Psoas muscle (tissue), 8 donors: ENCODE measurements around the gene CD47. TPM values are rescaled to one million over a fixed set of nuclear protein-coding genes. Genes with fewer than 3 reads are reported as not detected.

ENCODE experiments used
- ATAC-seq, 4 donors: fragments of 200-7000 bp; cut with Tn5 transposase; one replicate each; pipeline ENCODE4 v1.9.1; 2020; ENCODE audit warnings: moderate library complexity in 3 of 4, mild to moderate bottlenecking in 2 of 4
- DNase-seq, 2 donors: peaks; one replicate each; pipeline ENCODE4 v3.0.0-alpha.2; 2020
- H3K27ac ChIP-seq: fragments of 200-600 bp; one replicate; pipeline ENCODE4 v1.8.0; 2022
- H3K27me3 ChIP-seq, 3 donors: fragments of 200-600 bp in 1 of 3; one replicate each; pipeline versions ENCODE4 v1.6.1 to v1.8.0; 2013 to 2022; ENCODE audit warnings: low read length in 2 of 3, mild to moderate bottlenecking in 2 of 3, moderate library complexity in 1 of 3; ENCODE audit not compliant: insufficient read depth in 3 of 3
- H3K36me3 ChIP-seq, 2 donors: fragments of 200-600 bp in 1 of 2; one replicate each; pipeline versions ENCODE4 v1.6.1 to v1.8.0; 2013 to 2022; ENCODE audit warnings: low read depth in 1 of 2, mild to moderate bottlenecking in 1 of 2, moderate library complexity in 1 of 2; ENCODE audit not compliant: insufficient read depth in 1 of 2
- H3K4me1 ChIP-seq: fragments of 200-600 bp; one replicate; pipeline ENCODE4 v1.8.0; 2022
- H3K4me3 ChIP-seq: fragments of 200-600 bp; one replicate; pipeline ENCODE4 v1.8.0; 2022; ENCODE audit warnings: mild to moderate bottlenecking
- H3K9me3 ChIP-seq: fragments of 200-600 bp; one replicate; pipeline ENCODE4 v1.8.0; 2022
- WGBS, 3 donors: extraction: QIAGEN DNeasy Blood & Tissue Kit; methylation state at CpG; one replicate each; pipeline versions ENCODE4 v1.1.6 to v1.1.7; 2013; 5-methylcytosine and 5-hydroxymethylcytosine counted together
- intact Hi-C, 2 donors: fragments of 100-400 bp; cut with DNase I; formaldehyde crosslinking; loops; one replicate each; pipeline versions ENCODE4 v1.11.0 to v1.14.2; 2022
- polyA plus RNA-seq, 3 donors: library from polyadenylated mRNA; stranded (reverse); fragments of 200-250 nt; gene quantifications; one replicate each; pipeline ENCODE4 v1.2.3, GENCODE V29; 2013
- total RNA-seq, 4 donors: library from RNA; stranded (reverse); fragmentation: NEBNext Ultra II Directional in 2 of 4; extraction: Animal tissue kit (Norgen Biotek cat#: 25700) in 2 of 4; gene quantifications; one replicate each; pipeline versions ENCODE4 v1.2.1 to v1.2.4, GENCODE V29; 2021 to 2023
- TF ChIP-seq, protein P1 (sequence below): fragments of 200-600 bp; IDR thresholded peaks from one replicate; pipeline ENCODE4 v1.8.0; 2022; ENCODE audit warnings: antibody characterized with exemption
- donor health status: healthy with polysubstance abuse.
- donor health status: DM: no; HTN: no; CAD: no; lungs with moderate emphysema.
- donor health status: Bipolar disorder and iron deficiency.
- donor health status: healthy.
- donor health status: DM: yes; HTN: yes; CAD: no.
- donor health status: DM: no; HTN: no; CAD: no.
- donor health status: DM: no; HTN: no; CAD: no.
- donor health status: DM: yes; HTN: yes; CAD: no.

Gene CD47
- total and polyA plus RNA-seq, 7 donors: 12.2 to 53.1 (median 16.6) TPM

GRCh38 chr3:107995823-107996222 lies 95.0 kb downstream of the CD47 start:
- DNase-seq: no peak
- no peak for ATAC-seq
- intact Hi-C loops: no loop called here

DNA sequence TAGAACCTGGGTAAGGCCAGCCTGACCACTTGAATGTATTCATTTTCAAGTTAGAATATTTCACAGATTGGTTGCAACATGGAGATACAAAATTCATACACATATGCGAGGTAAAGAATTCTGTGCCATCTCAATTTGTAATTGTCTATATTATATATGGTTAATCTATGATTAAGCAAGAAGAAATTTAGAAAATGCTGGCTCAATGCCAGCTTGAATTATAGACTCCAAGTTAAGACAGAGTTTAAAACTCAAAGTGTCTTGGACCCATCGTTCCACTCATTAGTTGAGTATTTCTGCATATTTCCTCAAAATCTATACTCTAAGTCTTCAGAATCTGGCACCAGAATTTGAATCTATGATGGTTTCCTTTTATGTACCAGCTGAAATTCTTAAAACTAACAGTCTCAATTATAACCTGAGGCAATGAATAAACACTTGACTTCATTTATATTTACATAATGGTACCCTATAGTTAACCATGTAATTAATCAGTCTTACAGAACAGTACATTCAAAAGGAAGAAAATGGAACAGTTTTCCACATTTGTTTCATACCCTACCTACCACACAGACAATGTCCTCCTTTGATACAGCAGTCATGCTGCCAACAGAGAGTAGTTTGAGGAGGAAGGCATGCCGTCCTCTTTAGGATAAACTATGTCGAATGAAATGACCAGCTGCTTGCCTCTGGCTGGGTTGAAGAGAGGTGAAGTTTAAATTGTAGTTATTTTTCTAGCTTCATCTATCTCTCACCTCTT lies 95.7 kb downstream of the CD47 start:
- TF ChIP-seq, protein P1, sequence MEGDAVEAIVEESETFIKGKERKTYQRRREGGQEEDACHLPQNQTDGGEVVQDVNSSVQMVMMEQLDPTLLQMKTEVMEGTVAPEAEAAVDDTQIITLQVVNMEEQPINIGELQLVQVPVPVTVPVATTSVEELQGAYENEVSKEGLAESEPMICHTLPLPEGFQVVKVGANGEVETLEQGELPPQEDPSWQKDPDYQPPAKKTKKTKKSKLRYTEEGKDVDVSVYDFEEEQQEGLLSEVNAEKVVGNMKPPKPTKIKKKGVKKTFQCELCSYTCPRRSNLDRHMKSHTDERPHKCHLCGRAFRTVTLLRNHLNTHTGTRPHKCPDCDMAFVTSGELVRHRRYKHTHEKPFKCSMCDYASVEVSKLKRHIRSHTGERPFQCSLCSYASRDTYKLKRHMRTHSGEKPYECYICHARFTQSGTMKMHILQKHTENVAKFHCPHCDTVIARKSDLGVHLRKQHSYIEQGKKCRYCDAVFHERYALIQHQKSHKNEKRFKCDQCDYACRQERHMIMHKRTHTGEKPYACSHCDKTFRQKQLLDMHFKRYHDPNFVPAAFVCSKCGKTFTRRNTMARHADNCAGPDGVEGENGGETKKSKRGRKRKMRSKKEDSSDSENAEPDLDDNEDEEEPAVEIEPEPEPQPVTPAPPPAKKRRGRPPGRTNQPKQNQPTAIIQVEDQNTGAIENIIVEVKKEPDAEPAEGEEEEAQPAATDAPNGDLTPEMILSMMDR: no peak
- DNase-seq: no peak
- H3K27me3 ChIP-seq: no peaks in the 10 kb centered on the region
- no peaks in the 10 kb centered on the region for H3K9me3 ChIP-seq
- intact Hi-C loops: no loop called here
- 63 to 64% (median 63%) methylated on average over 4 of the region's 4 CpGs for WGBS, 3 donors
- no peak overlapping the region for H3K4me3 ChIP-seq
- H3K36me3 ChIP-seq: no peaks in the 10 kb centered on the region
- no peak overlapping the region for H3K27ac ChIP-seq
- H3K4me1 ChIP-seq: no peaks in the 10 kb centered on the region
- ATAC-seq: no peak

More at GRCh38 chr3:107995823-107996222, 95.0 kb downstream of the CD47 start:
- H3K36me3 ChIP-seq: no peaks in the 10 kb centered on the region
- TF ChIP-seq, protein P1: no peak
- H3K27me3 ChIP-seq: no peaks in the 10 kb centered on the region
- H3K27ac ChIP-seq: no peak overlapping the region
- no peak overlapping the region for H3K4me3 ChIP-seq
- 82 to 89% (median 84%) methylated on average over 4 of the region's 4 CpGs for WGBS, 3 donors
- H3K4me1 ChIP-seq: no peaks in the 10 kb centered on the region
- H3K9me3 ChIP-seq: no peaks in the 10 kb centered on the region

- H3K4me3 ChIP-seq: no peak overlapping the region
- intact Hi-C loops: no loop called here
- no peaks in the 10 kb centered on the region for H3K4me1 ChIP-seq
- H3K27ac ChIP-seq: no peak overlapping the region
- WGBS, 3 donors: 97 to 100% (median 98%) methylated on average over 2 of the region's 2 CpGs
- no peak for DNase-seq
- H3K36me3 ChIP-seq: no peaks in the 10 kb centered on the region
- no peaks in the 10 kb centered on the region for H3K9me3 ChIP-seq
- ATAC-seq: no peak
- H3K27me3 ChIP-seq: no peaks in the 10 kb centered on the region
- TF ChIP-seq, protein P1: no peak
Measured at GRCh38 chr3:107994181-107994580, 96.7 kb downstream of the CD47 start.

- intact Hi-C loops: no loop called here
- no peak for DNase-seq
- 45 to 75% (median 71%) methylated on average over 1 of the region's 1 CpG for WGBS, 3 donors
- Histone ChIP-seq H3K4me1 (no peaks in the 10 kb centered on the region), H3K9me3 (no peaks in the 10 kb centered on the region), H3K27me3 (no peaks in the 10 kb centered on the region), H3K4me3 (no peak overlapping the region), H3K36me3 (no peaks in the 10 kb centered on the region), H3K27ac (no peak overlapping the region)
- TF ChIP-seq, protein P1: no peak
- ATAC-seq: no peak
Measured at GRCh38 chr3:107993771-107994170, 97.1 kb downstream of the CD47 start.

Other genes starting within 250 kb of the CD47 start
- 10 to 100 TPM; 11.8 to 18.0 (median 13.5) TPM for gene IFT57, start 131.4 kb upstream of the CD47 start, total RNA-seq
- gene IFT57, start 131.4 kb upstream of the CD47 start, polyA plus RNA-seq: 10 to 100 TPM in 2 of 3 donors, 1 to 10 TPM in 1; 5.3 to 17.0 (median 14.6) TPM
- not detected for gene HHLA2, start 205.5 kb upstream of the CD47 start, total RNA-seq
- under 1 TPM in 1 of 3 donors, not detected in 2; 0.04 TPM for gene HHLA2, start 205.5 kb upstream of the CD47 start, polyA plus RNA-seq